Bronchial epithelial cell (primary cell): ENCODE measurements around the gene ANKRD10. TPM values are rescaled to one million over a fixed set of nuclear protein-coding genes. Genes with fewer than 3 reads are reported as not detected.

Source experiments
- DNase-seq: peaks from one replicate; pipeline ENCODE4 v3.0.0-alpha.2; 2010; ENCODE audit warnings: low read depth
- FAIRE-seq: peaks from 2 replicates; lab custom pipeline; 2011; peaks lifted over from hg19 to GRCh38; lab: Jason Lieb, UNC
- H3K27me3 ChIP-seq: 2 replicates; pipeline ENCODE4 v1.5.1; 2011; ENCODE audit warnings: low read length; ENCODE audit not compliant: control insufficient read depth, insufficient read depth
- H3K36me3 ChIP-seq: 2 replicates; pipeline ENCODE4 v1.5.1; 2011; ENCODE audit warnings: low read length; ENCODE audit not compliant: control insufficient read depth, insufficient read depth
- H3K4me3 ChIP-seq: 2 replicates; pipeline ENCODE4 v1.5.1; 2011; ENCODE audit warnings: mild to moderate bottlenecking, low read depth, low read length, control low read depth
- CTCF ChIP-seq: IDR thresholded peaks from 2 replicates; pipeline ENCODE4 v1.5.1; 2011; ENCODE audit warnings: mild to moderate bottlenecking, moderate library complexity, low read length, control low read depth, inconsistent platforms; ENCODE audit not compliant: insufficient read depth, severe bottlenecking
- total RNA-seq: library from RNA; depleted of rRNA; stranded (reverse); fragments of >200 nt; gene quantifications from 2 replicates; pipeline ENCODE4 v1.2.1, GENCODE V29; 2014

Gene ANKRD10
- total RNA-seq, 1 donor from 2014 or later = 26.9 TPM

GRCh38 chr13:110945928-110946570 is 31.2 kb upstream of the ANKRD10 start:
- TF ChIP-seq CTCF = no peak
- Histone ChIP-seq H3K36me3 (no peaks in the 10 kb centered on the region), H3K27me3 (no peaks in the 10 kb centered on the region), H3K4me3 (no peak overlapping the region)
- FAIRE-seq (no peak), DNase-seq (no peak)

- DNase-seq (no peak), FAIRE-seq (no peak)
- TF ChIP-seq CTCF = no peak
These were observed 30.4 kb upstream of the ANKRD10 start for GRCh38 chr13:110944968-110945927.

GRCh38 chr13:110944121-110944967 is 29.5 kb upstream of the ANKRD10 start:
- no peak overlapping the region for H3K4me3 ChIP-seq
- no peaks in the 10 kb centered on the region for H3K27me3 ChIP-seq
- no peaks in the 10 kb centered on the region for H3K36me3 ChIP-seq
- FAIRE-seq (no peak), DNase-seq (peak; percentile 62)
- peak; percentile 90 for TF ChIP-seq CTCF

More at GRCh38 chr13:110944968-110945927, 30.4 kb upstream of the ANKRD10 start:
- H3K27me3 ChIP-seq = no peaks in the 10 kb centered on the region
- H3K36me3 ChIP-seq = no peaks in the 10 kb centered on the region
- H3K4me3 ChIP-seq = no peak overlapping the region

GRCh38 chr13:110942248-110942981 is 27.5 kb upstream of the ANKRD10 start:
- H3K36me3 ChIP-seq = no peaks in the 10 kb centered on the region
- TF ChIP-seq CTCF = no peak
- peak; percentile 73 for DNase-seq
- FAIRE-seq = no peak
- no peak overlapping the region for H3K4me3 ChIP-seq
- H3K27me3 ChIP-seq = no peaks in the 10 kb centered on the region
